Measurements from ENCODE around the gene MYO9B.

MYO9B gene

GRCh38 chr19:17075035-17075863 lies at the start of gene MYO9B, which contains the start of gene HAUS8:
MYO9B (plus strand) TSS chr19:17075777; CDS start chr19:17101718, 25,941 bp downstream.
HAUS8 (minus strand) TSS chr19:17075452; CDS start chr19:17075422, 30 bp downstream.
- peak; percentile 95 for DNase-seq

- DNase-seq, result no peak
Observed at GRCh38 chr19:17025991-17026658, 49.5 kb upstream of the MYO9B start.

GRCh38 chr19:17026706-17027534 lies 48.7 kb upstream of the MYO9B start, which contains the start of gene CPAMD8:
CPAMD8 (minus strand) TSS chr19:17026810; CDS start chr19:17026642, 168 bp downstream.
- DNase-seq, result no peak

GRCh38 chr19:17027535-17027975 lies 48.0 kb upstream of the MYO9B start:
- DNase-seq, result no peak

- DNase-seq, result no peak
Observed at GRCh38 chr19:17031741-17032140, 43.8 kb upstream of the MYO9B start.

- no peak for DNase-seq
Observed at GRCh38 chr19:17035842-17036424, 39.6 kb upstream of the MYO9B start.

GRCh38 chr19:17036640-17037039 lies 38.9 kb upstream of the MYO9B start:
- DNase-seq, result no peak

- no peak for DNase-seq
Observed at GRCh38 chr19:17037184-17037583, 38.4 kb upstream of the MYO9B start.

- DNase-seq, result no peak
Observed at GRCh38 chr19:17037966-17038500, 37.5 kb upstream of the MYO9B start.

- DNase-seq, result no peak
Observed at GRCh38 chr19:17041976-17042375, 33.6 kb upstream of the MYO9B start.

- no peak for DNase-seq
Observed at GRCh38 chr19:17043744-17044143, 31.8 kb upstream of the MYO9B start.

- DNase-seq, result no peak
Observed at GRCh38 chr19:17045907-17046502, 29.6 kb upstream of the MYO9B start.

GRCh38 chr19:17048885-17049453 lies 26.6 kb upstream of the MYO9B start:
- DNase-seq, result no peak

- no peak for DNase-seq
Observed at GRCh38 chr19:17049711-17050280, 25.8 kb upstream of the MYO9B start.

GRCh38 chr19:17052439-17052838 lies 23.1 kb upstream of the MYO9B start:
- no peak for DNase-seq

GRCh38 chr19:17054746-17055145 lies 20.8 kb upstream of the MYO9B start:
- no peak for DNase-seq

- DNase-seq, result no peak
Observed at GRCh38 chr19:17055636-17056035, 19.9 kb upstream of the MYO9B start.

- no peak for DNase-seq
Observed at GRCh38 chr19:17058236-17058635, 17.3 kb upstream of the MYO9B start.

- no peak for DNase-seq
Observed at GRCh38 chr19:17060802-17061201, 14.8 kb upstream of the MYO9B start.

- no peak for DNase-seq
Observed at GRCh38 chr19:17061205-17061604, 14.4 kb upstream of the MYO9B start.

GRCh38 chr19:17061691-17062090 lies 13.9 kb upstream of the MYO9B start:
- no peak for DNase-seq

Data from NCI-H524 treated with DMSO at 0.1 percent for 48 hours (cell line).